Neuron (in vitro differentiated cells): ENCODE results near the gene CDH15.

Experiments
- H2AFZ ChIP-seq: one replicate; pipeline ENCODE4 v1.6.1; 2013; ENCODE audit warnings: low read depth, mild to moderate bottlenecking, inconsistent platforms, low read length, moderate library complexity
- H3K27me3 ChIP-seq: one replicate; pipeline ENCODE4 v1.6.1; 2013; ENCODE audit warnings: low read length; ENCODE audit not compliant: insufficient read depth
- H3K36me3 ChIP-seq: one replicate; pipeline ENCODE4 v1.6.1; 2013; ENCODE audit warnings: low read length; ENCODE audit not compliant: insufficient read depth
- H3K4me1 ChIP-seq: one replicate; pipeline ENCODE4 v1.6.1; 2013; ENCODE audit warnings: low read length; ENCODE audit not compliant: insufficient read depth
- H3K4me3 ChIP-seq: 2 replicates; pipeline ENCODE4 v1.5.1; 2013; ENCODE audit warnings: mild to moderate bottlenecking, low read length, moderate library complexity
- H3K9me3 ChIP-seq: one replicate; pipeline ENCODE4 v1.6.1; 2013; ENCODE audit warnings: low read length

The CDH15 gene

DNA sequence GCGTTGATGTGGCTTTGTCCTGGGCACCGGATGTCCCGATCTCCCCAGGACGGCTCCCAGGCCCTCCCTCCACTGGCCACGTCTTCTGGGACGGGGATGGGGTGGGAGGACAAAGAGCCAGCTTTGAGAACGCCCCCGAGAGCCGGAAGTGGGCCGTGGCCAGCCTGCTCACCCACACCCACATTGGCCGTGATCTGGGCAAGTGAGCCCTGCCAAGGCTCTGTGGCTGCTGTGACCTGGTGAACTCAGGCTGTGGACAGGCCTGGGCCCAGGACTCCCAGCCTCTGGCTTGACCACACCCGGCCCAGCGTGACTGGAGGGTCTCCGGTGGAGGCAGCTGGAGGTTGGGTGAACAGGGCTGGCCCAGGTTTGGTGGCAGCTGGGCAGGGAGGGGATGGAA, 3.3 kb downstream of the CDH15 start:
- no peak overlapping the region for H2AFZ ChIP-seq
- no peaks in the 10 kb centered on the region for H3K9me3 ChIP-seq
- H3K27me3 ChIP-seq, result peaks cover 66% of the 10 kb centered on the region
- no peaks in the 10 kb centered on the region for H3K36me3 ChIP-seq
- peaks cover 20% of the 10 kb centered on the region for H3K4me1 ChIP-seq
- no peak overlapping the region for H3K4me3 ChIP-seq

DNA sequence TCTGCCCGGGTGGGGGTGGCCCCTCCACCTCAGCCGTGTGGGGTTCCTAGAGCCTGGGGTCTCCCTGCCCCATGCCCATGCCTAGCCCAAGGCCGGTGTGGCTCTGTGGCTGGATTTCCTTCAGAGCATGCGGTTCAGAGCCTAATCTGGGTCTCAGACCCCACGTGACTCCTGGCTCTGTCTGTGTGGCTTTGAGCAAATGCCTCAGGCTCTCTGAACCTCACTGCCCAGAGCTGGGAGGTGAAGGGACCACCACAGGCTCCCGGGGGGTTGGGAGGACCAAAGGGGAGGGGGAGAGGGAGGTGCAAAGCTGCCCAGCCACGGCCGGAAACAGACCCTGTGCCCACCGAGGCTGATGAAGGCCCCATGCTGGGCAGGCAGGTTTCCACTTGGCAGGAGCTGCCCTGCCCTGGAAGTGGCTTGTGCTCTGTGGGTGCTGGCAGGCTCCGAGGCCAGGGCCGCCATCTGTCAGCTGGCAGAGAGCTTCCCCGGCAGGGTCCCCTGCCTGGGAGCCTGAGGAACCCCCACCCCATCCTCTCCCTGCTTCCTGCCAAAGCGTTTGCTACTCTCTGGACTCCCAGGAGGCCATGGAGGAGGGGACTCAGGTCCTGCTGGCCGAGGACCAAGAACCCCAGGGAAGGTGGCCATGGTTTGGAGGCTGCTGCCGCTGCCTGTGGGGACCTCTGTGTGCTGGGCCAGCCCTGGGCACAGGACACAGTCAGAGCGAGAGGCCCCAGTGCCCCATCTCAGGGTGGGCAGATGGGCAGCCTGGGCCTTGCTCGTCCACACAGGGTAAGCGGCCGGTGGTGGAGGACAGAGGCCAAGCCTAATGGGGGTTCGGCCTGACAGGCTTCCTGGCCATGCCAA, 4.0 kb downstream of the CDH15 start:
- H3K27me3 ChIP-seq, result peaks cover 59% of the 10 kb centered on the region
- no peaks in the 10 kb centered on the region for H3K36me3 ChIP-seq
- H3K9me3 ChIP-seq, result no peaks in the 10 kb centered on the region
- H2AFZ ChIP-seq, result no peak overlapping the region
- peaks cover 20% of the 10 kb centered on the region for H3K4me1 ChIP-seq
- no peak overlapping the region for H3K4me3 ChIP-seq

DNA sequence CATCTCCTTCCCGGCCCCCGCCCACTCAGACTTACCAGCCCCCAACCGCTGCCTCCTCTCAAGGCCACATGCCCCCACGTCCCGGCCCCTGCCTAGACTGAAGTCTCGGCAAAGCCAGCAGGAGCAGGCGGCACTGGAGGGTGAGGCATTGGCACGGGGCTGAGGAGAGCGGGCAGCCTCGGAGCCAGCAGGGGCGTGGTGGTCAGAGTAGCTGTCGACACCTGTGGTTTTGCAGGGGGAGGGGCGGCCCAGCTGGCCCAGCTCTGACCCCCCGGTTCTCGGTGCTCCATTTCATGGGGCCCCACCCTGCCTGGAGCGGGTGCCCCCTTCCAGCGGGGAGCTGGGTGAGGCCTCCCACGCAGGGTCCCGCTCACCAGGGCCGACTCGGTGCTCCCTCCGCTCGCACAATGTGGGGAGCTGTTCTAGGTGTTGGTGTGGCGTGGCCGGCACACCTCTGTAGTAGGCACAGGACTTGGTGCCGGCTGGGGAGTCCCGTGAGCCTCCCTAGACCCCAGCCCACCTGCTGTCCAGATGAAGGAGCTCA, 4.7 kb downstream of the CDH15 start:
- Histone ChIP-seq H3K36me3 (no peaks in the 10 kb centered on the region), H2AFZ (no peak overlapping the region), H3K27me3 (peaks cover 54% of the 10 kb centered on the region), H3K9me3 (no peaks in the 10 kb centered on the region), H3K4me3 (no peak overlapping the region), H3K4me1 (peaks cover 14% of the 10 kb centered on the region)

DNA sequence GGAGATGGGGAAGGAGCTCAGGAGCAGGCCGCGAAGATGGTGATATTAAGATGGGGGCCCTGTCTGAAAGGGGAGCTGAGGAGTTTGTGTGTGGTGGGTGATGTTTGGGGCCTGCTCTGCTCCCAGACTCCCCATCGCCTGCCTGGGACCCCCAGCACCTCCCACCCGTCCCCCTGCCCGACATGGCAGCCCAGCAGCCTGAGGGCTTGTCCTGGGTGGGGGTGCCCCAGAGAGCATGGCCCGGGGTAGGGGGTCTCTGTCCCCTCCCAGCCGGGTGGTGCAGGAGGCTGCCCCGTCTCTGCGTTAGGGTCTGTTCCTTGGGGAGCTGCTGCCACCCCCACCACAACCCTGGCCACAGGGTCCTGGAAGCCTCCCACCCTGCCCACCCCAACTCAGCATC, 5.2 kb downstream of the CDH15 start:
- H3K4me3 ChIP-seq, result no peak overlapping the region
- no peaks in the 10 kb centered on the region for H3K36me3 ChIP-seq
- H2AFZ ChIP-seq, result no peak overlapping the region
- peaks cover 52% of the 10 kb centered on the region for H3K27me3 ChIP-seq
- H3K9me3 ChIP-seq, result no peaks in the 10 kb centered on the region
- H3K4me1 ChIP-seq, result peaks cover 13% of the 10 kb centered on the region

DNA sequence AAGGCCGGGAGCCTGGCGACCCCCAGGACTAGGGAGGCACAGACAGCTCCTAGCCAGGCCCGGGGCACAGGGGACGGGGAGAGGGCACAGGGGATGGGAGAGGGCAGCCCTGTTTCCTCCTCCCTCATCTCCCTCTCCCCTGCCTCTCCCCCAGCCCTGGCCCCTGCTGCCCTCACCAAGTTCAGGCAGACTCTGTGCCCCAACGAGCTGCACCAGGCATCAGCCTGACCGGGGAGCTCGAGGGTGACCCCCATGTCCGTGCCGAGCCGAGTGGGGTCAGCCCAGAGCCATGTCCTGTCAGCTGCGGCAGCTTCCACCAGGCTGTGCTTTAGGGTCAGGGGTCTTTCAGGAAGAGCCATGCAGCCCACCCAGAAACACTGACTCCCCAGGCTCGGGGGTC, 6.0 kb downstream of the CDH15 start:
- H3K9me3 ChIP-seq, result no peaks in the 10 kb centered on the region

DNA sequence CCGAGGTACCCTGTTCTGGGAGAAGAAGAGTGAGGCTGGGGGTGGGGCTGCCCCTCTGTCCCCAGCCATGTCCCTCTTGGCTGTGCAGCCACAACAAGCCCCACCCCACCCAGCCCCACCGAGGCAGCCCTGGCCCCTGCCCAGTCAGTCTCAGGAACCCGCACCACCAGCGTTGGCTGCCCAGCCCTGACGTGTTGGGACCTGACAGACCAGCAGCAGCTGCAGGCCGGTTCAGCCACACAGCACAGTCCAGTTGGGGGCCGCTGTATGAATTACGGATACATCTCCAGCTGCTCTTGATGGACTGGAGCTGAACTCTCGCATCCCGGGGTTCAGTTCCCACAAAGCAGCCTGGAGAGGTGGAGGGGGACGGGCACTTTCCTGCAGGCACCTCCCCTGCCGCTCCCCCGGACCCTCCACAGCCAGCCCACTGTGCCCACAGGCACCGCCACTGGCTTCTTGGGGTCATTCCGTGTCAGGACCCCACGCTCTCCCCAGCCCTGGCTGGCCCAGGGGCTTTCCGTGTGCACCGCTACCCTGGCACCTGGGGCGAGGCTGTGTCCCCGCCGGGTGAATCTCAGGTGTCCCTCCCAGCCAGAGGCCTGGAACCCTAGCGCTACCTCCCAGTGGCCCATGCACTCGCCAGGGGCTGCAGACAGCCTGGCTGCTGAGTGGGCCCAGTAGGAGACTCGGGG, 7.1 kb downstream of the CDH15 start:
- Histone ChIP-seq H3K9me3 (peaks cover 2% of the 10 kb centered on the region), H3K27me3 (peaks cover 36% of the 10 kb centered on the region), H3K4me1 (peaks cover 3% of the 10 kb centered on the region), H3K4me3 (no peak overlapping the region), H3K36me3 (no peaks in the 10 kb centered on the region), H2AFZ (no peak overlapping the region)

More for the DNA sequence above, 6.0 kb downstream of the CDH15 start:
- Histone ChIP-seq H3K4me1 (peaks cover 10% of the 10 kb centered on the region), H3K27me3 (peaks cover 45% of the 10 kb centered on the region), H2AFZ (no peak overlapping the region), H3K4me3 (no peak overlapping the region), H3K36me3 (no peaks in the 10 kb centered on the region)

DNA sequence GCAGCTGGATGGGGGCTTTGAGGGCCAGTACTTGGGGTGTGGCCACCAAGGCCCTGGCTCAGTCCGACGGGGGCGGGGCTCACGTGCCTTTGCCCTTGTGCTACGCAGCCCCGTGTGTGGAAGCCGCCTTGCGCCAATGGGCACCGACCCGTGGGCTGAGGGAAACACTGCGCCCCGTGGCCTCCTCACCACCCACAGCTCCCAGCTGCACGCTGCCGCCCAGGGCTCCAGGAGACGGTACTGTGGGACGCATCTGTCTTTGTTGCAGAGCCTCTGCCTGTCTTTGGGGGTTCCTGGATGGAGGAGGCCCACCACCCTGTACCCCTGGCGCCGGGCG, 7.6 kb downstream of the CDH15 start:
- Histone ChIP-seq H3K27me3 (peaks cover 31% of the 10 kb centered on the region), H3K4me1 (no peaks in the 10 kb centered on the region), H3K9me3 (peaks cover 2% of the 10 kb centered on the region), H3K4me3 (no peak overlapping the region), H2AFZ (no peak overlapping the region), H3K36me3 (no peaks in the 10 kb centered on the region)

DNA sequence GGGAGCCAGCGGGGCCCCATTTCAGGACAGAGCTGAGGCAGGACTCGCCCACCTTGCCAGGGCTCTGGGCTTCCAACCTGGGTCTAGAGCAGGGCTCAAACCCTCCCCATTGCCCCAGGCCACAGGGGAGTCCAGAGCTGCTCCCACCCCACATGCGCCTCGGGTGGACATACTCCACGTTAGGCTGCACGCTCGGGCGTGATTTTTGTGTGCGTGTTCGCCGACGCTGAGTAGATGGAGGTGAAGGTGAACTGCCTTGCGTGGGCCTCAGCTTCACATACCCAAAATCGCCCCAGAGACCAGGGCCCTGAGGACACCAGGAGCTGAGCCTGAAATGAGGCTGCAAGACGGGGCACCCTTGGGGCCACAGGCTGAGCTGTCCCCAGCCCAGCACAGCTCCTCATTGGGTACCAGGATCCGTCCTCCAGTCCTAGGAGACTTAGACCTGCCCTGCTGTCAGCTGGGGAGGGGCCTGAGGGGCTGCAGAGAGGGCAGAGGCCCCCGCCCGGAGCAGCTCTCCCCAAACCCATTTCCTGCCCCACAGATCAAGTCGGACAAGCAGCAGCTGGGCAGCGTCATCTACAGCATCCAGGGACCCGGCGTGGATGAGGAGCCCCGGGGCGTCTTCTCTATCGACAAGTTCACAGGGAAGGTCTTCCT, 8.2 kb downstream of the CDH15 start:
- H2AFZ ChIP-seq, result no peak overlapping the region
- H3K36me3 ChIP-seq, result no peaks in the 10 kb centered on the region
- H3K4me3 ChIP-seq, result no peak overlapping the region
- peaks cover 24% of the 10 kb centered on the region for H3K27me3 ChIP-seq
- peaks cover 2% of the 10 kb centered on the region for H3K9me3 ChIP-seq
- H3K4me1 ChIP-seq, result no peaks in the 10 kb centered on the region

DNA sequence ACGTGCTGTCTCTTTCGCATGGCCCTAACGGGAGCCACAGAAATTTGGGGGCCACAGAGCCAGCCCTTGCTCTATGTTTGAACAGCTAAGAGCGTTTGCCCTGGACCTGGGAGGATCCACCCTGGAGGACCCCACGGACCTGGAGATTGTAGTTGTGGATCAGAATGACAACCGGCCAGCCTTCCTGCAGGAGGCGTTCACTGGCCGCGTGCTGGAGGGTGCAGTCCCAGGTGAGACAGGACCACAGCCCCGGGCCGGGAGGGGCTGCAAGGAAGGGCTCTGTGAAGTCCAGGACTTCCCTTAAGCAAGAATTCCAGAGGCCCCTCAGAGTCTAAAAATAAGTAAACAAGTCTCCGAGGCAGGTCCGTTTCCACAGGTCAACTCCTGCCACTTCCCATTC, 11.9 kb downstream of the CDH15 start:
- H2AFZ ChIP-seq, result no peak overlapping the region
- no peaks in the 10 kb centered on the region for H3K4me1 ChIP-seq
- no peak overlapping the region for H3K4me3 ChIP-seq
- H3K36me3 ChIP-seq, result no peaks in the 10 kb centered on the region
- peaks cover 6% of the 10 kb centered on the region for H3K27me3 ChIP-seq
- peaks cover 2% of the 10 kb centered on the region for H3K9me3 ChIP-seq

DNA sequence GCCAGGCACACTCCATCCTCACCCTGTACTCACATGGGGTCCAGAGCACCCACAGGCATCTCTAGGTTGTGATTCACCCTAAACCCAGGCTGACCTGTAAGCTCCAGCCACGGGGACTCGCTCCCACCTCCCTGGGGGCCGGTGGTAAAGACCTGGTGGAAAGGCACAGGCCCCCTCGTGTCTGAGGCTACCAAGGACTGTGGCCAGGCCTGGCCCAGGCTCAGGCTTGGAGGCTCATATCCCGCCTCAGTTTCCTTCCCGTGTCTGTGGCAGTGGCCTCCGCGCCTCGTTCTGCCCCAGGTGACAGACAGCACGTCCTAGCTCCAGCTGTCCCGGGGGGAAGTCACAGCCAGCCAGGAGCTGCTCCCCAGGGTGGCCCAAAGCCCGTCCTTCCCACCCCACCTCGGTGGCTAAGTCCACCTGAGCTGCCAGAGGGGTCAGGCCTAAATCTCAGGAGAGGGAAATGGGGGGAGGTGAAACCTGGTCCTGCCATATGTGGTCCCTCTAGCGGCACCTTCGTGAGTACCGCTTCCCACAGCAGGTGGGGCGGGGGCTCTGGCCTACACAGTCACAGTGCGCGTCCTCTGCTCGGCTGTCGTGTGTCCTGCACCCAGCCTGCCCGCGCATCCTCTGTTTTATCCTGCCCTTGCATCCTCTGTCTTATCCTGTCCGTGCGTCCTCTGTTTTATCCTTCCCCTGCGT, 12.6 kb downstream of the CDH15 start:
- no peak overlapping the region for H3K4me3 ChIP-seq
- H3K27me3 ChIP-seq, result peaks cover 1% of the 10 kb centered on the region
- H3K4me1 ChIP-seq, result no peaks in the 10 kb centered on the region
- no peaks in the 10 kb centered on the region for H3K36me3 ChIP-seq
- H3K9me3 ChIP-seq, result peaks cover 2% of the 10 kb centered on the region
- H2AFZ ChIP-seq, result no peak overlapping the region

DNA sequence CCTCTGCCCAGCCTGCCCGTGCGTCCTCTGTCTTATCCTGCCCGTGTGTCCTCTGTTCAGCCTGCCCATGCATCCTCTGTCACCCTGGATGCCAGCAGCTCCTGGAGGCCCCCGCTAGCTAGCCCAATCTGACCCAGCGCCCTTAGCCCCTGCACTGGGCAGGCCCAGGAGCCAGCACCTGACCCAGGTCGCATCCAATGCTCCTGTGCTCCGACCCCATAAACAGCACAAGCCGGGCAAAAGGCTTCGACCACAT, 13.1 kb downstream of the CDH15 start:
- Histone ChIP-seq H3K36me3 (no peaks in the 10 kb centered on the region), H3K27me3 (peaks cover 2% of the 10 kb centered on the region), H3K9me3 (peaks cover 2% of the 10 kb centered on the region), H3K4me1 (no peaks in the 10 kb centered on the region), H2AFZ (no peak overlapping the region), H3K4me3 (no peak overlapping the region)

DNA sequence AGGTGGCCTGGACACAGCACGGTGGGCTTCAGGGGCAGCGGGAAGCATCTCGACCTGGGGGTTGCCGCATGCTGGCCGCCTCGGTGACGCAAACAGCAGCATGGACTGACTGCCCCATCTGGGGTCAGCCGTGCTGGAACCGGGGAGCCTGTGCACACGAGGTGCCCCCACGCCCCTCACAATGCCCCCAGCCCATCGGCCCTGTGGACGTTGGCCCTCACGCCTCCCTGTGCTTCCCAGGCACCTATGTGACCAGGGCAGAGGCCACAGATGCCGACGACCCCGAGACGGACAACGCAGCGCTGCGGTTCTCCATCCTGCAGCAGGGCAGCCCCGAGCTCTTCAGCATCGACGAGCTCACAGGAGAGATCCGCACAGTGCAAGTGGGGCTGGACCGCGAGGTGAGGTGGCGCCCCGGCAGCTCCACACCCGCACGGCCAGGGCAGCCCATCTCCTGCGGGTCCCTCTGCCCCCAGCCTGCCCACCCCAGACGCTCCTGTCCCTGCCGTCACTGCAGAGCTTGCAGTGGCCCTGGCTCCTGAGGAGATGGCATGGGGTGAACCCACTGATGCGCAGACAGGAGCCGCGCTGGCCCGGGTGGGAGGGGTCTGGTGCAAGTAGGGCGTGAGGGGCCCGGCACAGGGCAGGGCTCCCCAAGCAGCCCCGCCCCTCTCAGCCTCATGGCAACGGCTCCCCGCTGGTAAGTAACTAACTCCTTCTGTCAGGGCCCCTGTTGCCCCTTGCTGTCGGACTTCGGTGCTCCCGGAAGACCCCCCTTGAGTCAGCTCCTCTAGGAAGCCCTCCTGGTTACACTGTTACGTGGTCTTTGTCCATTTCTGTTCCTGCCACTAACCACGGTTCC, 13.6 kb downstream of the CDH15 start:
- peaks cover 2% of the 10 kb centered on the region for H3K27me3 ChIP-seq
- no peak overlapping the region for H2AFZ ChIP-seq
- no peaks in the 10 kb centered on the region for H3K4me1 ChIP-seq
- no peak overlapping the region for H3K4me3 ChIP-seq
- peaks cover 2% of the 10 kb centered on the region for H3K9me3 ChIP-seq
- no peaks in the 10 kb centered on the region for H3K36me3 ChIP-seq
